ENCODE data around the gene CACNA1C.

- TF ChIP-seq, protein P1, sequence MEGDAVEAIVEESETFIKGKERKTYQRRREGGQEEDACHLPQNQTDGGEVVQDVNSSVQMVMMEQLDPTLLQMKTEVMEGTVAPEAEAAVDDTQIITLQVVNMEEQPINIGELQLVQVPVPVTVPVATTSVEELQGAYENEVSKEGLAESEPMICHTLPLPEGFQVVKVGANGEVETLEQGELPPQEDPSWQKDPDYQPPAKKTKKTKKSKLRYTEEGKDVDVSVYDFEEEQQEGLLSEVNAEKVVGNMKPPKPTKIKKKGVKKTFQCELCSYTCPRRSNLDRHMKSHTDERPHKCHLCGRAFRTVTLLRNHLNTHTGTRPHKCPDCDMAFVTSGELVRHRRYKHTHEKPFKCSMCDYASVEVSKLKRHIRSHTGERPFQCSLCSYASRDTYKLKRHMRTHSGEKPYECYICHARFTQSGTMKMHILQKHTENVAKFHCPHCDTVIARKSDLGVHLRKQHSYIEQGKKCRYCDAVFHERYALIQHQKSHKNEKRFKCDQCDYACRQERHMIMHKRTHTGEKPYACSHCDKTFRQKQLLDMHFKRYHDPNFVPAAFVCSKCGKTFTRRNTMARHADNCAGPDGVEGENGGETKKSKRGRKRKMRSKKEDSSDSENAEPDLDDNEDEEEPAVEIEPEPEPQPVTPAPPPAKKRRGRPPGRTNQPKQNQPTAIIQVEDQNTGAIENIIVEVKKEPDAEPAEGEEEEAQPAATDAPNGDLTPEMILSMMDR (IDR thresholded peaks at IDR 0.05; ENCODE audit: low read depth, low read length, poor library complexity, severe bottlenecking) = no peak
- no peak for TF ChIP-seq EZH2phosphoT487 (IDR thresholded peaks at IDR 0.05; ENCODE audit: borderline replicate concordance, low read length)
These were observed 141.8 kb downstream of the CACNA1C start for GRCh38 chr12:2194571-2194970.

All from DOHH2 (cell line).